ENCODE data around the gene MEGF6. TPM values are rescaled to one million over a fixed set of nuclear protein-coding genes. Genes with fewer than 3 reads are reported as not detected.

The MEGF6 gene
- total RNA-seq, 4 donors from 2014 or later: 10.0 to 24.7 (median 17.1) TPM

GRCh38 chr1:3516911-3517675 is 94.2 kb downstream of the MEGF6 start:
- TF ChIP-seq, protein P1, sequence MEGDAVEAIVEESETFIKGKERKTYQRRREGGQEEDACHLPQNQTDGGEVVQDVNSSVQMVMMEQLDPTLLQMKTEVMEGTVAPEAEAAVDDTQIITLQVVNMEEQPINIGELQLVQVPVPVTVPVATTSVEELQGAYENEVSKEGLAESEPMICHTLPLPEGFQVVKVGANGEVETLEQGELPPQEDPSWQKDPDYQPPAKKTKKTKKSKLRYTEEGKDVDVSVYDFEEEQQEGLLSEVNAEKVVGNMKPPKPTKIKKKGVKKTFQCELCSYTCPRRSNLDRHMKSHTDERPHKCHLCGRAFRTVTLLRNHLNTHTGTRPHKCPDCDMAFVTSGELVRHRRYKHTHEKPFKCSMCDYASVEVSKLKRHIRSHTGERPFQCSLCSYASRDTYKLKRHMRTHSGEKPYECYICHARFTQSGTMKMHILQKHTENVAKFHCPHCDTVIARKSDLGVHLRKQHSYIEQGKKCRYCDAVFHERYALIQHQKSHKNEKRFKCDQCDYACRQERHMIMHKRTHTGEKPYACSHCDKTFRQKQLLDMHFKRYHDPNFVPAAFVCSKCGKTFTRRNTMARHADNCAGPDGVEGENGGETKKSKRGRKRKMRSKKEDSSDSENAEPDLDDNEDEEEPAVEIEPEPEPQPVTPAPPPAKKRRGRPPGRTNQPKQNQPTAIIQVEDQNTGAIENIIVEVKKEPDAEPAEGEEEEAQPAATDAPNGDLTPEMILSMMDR (IDR thresholded peaks at IDR 0.05; ENCODE audit: low read depth): no peak

GRCh38 chr1:3516481-3516869 is 94.8 kb downstream of the MEGF6 start:
- TF ChIP-seq, protein P1 (IDR thresholded peaks at IDR 0.05; ENCODE audit: low read depth): no peak

GRCh38 chr1:3515774-3516480 is 95.4 kb downstream of the MEGF6 start:
- TF ChIP-seq, protein P1 (IDR thresholded peaks at IDR 0.05; ENCODE audit: low read depth): no peak

DNA sequence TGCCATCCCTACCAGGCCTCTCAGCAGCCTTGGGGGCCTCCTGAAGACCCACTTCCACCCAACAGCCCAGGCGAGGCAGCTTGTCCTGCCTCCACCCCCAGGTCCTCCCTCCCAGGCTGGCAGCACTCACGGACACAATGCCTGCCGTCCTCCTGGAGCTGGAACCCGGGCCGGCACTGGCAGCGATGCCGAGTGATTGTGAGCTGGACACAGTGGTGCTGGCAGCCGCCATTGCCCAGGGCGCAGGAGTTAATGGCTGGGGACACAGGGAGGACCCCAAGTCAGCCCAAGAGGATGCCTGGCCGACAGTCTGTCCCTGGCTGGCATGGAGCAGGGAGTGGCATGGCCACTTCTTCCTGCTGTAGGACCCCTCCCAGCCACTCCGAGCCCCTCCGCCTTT is 96.0 kb downstream of the MEGF6 start:
- TF ChIP-seq, protein P1 (IDR thresholded peaks at IDR 0.05; ENCODE audit: low read depth): no peak

DNA sequence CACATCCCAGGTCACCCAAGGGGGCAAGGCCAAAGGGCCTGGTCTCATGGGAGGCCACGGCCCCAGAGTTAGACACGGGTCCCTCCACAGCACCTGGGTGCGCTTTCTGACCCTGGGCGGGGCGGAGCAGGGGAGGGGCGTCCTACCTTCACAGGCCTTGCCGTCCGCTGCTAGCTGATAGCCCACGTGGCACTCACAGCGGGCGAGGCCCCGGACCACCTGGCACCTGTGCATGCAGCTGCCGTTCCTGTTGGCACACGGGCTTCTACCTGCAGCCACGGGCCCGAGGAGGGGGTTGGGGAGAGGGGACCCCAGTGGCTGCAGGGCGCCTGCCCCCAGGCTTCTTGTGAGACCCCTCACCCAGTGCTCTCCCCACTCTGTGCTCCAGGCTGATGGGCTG is 96.9 kb downstream of the MEGF6 start:
- TF ChIP-seq, protein P1 (IDR thresholded peaks at IDR 0.05; ENCODE audit: low read depth): no peak

GRCh38 chr1:3511856-3512255 is 99.5 kb downstream of the MEGF6 start:
- TF ChIP-seq, protein P1 (IDR thresholded peaks at IDR 0.05; ENCODE audit: low read depth): no peak

DNA sequence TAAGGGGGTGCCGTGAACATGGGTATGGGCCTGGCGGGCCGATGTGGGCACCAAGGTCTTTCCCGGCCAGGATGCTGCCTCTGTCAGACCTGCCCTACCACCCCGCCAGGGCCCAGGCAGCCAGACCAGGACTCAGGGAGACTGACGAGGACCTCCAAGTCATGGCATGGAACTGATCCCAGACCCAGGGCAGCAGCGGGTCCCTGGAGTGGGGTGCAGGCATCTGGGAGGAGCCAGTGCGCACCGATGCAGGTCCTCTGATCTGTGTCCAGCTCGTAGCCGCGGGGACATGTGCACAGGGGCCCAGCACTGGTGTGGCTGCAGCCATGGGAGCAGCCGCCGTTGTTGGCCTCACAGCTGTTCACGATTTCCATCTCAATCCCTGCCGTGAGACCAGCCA is 100.0 kb downstream of the MEGF6 start:
- TF ChIP-seq, protein P1 (IDR thresholded peaks at IDR 0.05; ENCODE audit: low read depth): no peak

Measured in subcutaneous adipose tissue (tissue), 4 donors.